GM19351 (cell line): ENCODE data around the gene TSHZ2.
"Not testable (repeated sequence)": the region's sequence is repeated elsewhere in the genome, so short reads cannot be mapped to it uniquely, and the experiment has no call there.

Experiments
- ATAC-seq: cut with Tn5 transposase; IDR thresholded peaks from one replicate; pipeline ENCODE4 v1.9.1; 2021; ENCODE audit warnings: mild to moderate bottlenecking, moderate library complexity; ENCODE audit not compliant: unreplicated experiment

Gene TSHZ2

DNA sequence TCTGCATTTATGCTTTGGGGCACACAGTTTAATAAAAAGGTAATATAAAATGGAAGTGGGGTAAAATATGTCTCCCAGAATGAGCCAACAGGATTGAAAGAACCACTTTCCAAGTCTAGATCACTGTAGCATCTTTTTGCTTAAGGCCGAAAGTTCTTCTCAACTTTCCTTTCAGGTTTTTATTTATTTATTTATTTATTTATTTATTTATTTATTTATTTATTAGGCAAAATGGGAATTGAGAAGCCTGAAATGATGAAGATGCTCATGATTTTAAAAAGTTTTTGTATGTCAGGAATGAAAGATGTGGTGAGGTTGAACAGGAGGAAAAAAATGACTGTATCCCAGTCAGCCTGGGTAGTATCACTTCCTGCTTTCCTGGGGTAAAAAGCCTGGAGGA is 24.0 kb downstream of the TSHZ2 start:
- ATAC-seq: no peak

DNA sequence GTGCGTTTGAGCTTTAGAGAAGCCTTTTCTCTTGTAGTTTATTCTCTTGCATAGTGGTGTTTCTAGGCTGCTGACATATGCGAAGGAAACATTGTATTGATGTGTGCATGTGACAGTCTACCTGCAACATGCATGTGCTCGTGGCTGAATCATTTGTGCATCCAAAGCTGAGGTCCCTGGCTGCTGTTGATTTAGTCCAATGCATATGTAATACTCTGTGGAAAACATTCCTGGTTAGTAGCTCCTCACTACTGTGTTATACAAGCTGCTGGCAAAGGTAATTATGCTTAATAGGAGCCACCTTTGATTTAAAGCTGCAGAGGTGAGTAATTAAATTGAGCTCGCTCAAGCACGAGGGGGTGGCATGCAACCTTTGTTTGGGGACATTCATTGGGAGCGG is 24.5 kb downstream of the TSHZ2 start:
- no peak for ATAC-seq

DNA sequence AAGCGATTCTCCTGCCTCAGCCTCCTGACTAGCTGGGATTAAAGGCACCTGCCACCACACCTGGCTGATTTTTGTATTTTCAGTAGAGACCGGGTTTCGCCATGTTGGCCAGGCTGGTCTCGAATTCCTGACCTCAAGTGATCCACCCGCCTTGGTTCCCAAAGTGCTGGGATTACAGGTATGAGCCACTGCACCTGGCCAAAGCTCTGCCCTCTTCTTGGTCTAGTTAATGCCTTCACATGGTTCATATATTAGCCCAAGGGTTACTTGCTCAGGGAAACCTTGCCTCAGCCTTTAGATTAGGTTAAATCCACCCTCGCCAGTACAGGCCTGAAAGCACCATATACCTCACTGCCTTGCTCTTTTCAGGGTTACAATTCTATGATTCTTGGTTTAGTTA is 26.1 kb downstream of the TSHZ2 start:
- ATAC-seq: no peak

DNA sequence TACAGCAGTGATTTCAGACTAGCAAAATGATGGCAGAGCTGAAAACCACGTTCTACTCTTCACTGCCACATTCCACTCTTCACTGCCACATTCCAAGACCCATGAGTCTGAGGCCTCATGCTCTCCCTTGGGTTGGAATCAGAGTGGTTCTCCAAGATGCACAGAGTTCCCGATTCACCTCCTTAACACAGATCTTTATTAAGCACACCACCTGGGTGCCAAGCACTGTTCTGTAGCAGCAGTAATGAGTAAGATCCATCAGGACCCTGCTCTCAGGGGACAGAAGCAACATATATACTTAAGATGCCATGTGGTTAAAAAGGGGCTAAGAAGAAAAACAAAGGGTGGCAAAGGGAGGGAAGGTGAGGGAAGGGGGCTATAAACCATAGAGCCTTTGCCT is 26.9 kb downstream of the TSHZ2 start:
- no peak for ATAC-seq

DNA sequence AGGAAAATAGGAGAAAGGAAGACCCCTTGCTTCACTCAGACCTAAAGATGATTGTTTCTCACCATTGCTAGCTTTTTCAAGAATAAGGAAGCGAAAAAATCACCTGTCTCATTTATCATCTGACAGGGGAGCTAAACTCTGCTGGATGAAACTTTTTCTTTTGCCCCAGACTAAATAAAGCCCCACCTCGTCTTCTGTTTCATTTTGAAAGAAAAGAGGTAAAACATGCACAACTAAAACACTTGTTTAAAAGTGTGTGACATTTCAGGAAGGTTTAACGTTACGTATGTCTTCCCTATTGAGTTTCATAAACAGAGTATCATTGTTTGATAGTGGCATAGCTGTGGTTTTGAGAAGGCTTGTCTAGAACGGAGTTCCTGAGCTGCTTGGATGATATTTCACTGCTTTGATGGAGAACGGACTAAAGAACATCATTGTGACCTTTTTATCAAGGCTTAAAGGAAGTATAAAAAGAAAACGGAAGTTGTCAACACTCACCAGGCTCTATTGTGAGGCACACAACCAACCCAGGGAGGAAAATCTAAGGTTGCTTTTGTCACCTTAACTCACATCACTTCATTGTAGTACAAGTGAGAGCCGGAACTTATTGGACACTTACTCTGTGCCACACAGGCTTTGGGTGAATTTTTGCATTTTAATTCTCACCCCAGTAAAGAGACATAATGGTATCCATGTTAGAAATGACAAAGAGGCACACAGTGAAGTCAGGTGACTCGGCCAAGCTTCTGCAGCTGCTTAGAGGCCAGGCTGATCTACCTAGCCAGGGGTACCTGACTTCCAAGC is 29.5 kb downstream of the TSHZ2 start:
- peak; percentile 77 for ATAC-seq

DNA sequence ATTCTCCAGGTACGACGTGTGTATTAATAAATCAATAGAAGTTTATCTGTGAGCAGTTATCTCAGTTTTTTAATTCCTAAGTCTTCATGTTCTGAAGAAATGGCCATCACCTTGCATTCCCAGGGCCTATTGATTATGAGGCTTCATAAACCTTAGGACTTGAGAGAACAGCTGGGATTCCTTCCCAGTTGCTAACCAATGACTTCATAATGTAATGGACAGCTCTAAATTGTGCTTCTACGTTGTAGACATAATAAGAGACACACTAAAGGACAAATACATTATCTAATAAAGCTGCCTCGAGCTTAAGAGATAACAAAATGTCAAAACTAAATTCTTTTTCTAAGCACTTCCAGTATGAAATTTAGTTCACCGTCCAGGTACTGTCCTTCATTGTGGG is 30.6 kb downstream of the TSHZ2 start:
- ATAC-seq: no peak

DNA sequence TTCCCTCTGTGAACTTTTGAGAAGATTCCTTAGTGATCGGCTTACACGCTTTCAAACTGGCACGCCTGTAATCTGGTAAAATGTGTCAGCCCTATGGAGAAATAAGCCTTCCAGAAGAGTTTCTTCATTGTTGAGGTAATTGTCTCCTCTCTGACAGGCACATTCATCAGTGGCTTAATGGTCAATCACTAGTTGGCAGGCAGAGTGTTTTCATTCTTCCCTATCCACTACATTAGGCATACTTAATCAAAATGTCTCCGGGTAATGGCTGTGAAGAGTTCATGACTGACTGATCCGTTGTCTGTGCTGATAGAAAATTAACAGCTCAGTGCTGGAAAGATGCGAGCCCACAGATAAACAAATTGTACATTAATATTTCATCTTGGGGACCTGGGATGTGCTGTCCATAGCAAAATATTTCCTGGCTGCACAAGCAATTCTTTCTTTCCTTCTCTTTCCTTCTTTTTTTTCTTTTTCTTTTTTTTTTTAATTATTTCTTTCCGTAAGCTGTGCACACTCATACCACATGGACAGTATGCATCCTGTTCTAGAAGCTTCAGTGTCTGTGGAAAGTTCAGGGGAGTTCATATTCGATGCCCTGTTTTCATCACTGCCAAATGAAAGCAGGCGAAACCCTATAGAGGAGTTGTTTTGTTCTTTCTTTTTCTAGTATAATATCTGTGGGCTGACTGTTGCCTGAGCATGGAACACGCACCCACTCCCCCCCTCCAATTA is 31.4 kb downstream of the TSHZ2 start:
- no peak for ATAC-seq

DNA sequence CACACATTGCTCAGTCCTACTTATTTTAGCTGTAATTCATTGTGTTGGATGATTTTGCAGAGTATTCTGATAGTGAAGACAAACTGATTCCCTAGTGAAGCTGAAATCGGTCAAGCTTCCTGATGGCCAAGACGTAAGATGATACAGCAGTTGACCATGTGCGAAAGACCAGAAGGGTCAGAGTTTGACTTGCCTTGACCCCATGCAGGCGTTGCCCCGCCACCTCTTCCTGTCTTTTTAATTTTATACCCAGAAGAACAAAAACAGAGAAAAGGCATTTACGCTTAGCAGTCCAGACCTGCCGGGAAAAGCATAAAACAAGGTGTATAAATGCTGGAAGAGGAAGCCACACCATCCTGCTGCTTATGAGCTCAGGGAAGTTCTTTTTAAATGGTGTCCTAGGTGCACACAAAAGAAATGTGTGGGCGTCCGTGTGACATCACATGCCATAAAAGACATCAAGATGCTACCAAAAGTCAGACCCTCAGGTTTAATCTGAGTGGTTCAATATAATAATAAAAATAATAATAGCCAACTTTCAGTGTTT is 32.2 kb downstream of the TSHZ2 start:
- no peak for ATAC-seq

DNA sequence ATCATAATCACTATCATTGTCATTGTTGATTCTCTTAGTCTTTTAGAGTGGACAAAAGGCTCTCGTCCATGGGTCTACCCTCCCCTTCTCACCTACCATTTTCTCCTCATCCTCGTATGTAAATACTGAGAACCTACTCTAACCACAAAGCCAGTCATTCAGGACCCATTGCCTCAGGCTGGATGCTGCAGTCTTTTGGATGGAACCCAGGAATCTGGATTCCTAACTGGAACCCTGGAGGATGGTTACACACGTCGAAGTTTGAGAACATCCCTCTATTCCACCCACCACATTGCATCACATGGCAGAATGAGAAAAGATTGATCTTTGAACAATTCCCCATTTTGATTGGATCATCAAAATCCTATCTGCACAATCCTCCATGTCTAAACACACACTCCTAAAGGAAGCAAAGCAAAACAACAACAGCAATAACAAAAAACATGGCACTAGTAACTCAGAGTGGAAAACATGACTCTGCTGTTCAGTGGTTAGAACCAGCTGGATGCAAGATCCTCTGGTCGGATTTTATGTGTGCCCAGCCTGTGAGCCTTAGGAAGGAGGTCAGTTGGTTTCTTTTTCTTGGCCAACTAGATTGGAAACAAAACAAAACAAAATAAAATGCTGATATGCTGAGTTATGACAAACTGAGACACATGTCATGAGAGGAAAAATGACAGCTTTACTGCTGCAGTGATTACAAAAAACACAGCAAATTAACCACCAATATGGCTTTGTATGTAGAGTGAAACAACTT is 38.0 kb downstream of the TSHZ2 start:
- no peak for ATAC-seq

DNA sequence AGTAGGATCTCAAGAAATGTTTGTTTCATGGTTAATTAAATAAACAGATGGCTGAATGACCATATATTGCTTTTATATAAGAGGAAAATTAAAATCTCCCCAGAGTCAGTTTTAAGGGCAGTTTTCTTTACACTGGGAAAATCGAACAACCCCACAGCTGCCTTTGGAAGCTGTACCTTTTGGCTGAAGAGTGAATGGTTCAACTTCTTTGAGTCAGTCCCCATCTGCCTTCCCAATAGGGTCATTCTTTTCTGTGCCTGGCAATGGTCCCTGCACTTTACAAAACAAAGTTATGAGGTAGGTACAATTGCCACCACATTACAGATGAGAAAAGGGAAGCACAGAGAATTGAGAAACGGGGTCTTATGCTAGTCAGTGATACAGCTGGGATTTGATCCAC is 39.5 kb downstream of the TSHZ2 start:
- ATAC-seq: no peak

DNA sequence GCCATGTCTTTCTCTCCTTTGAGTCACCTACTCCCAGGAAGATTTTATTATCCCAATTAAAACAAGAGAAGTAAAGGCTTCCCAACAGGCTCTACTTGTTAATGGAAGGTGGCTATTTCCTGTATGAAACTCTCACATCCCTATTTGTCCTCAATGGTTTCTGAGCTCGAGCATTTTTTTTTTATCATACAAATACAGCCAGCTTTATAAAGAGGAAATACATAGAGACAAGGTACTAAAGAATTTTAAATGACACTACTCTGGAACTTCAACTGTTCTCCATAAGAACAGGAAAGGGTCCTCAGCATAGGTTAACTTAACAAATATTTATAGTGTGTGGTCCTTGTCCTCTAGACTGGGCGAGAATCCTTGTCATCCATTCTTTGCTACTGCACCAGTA is 41.0 kb downstream of the TSHZ2 start:
- no peak for ATAC-seq

DNA sequence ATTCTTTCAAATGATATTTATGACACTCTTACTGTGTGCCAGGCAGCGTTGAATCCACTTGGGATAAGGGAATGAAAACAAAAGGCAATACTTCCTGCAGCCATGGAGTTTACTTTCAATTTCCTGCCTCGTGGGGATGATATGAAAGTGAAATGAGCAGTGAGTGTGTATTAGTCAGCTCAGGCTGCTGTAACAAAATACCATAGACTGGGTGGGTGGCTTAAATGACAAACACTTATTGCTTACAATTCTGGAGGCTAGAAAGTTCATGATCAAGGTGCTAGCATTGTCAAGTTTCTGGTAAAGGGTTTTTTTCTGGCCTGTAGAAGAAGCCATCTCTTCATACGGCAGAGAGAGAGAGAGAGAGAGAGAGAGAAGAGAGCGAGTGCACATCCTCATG is 41.7 kb downstream of the TSHZ2 start:
- no peak for ATAC-seq

DNA sequence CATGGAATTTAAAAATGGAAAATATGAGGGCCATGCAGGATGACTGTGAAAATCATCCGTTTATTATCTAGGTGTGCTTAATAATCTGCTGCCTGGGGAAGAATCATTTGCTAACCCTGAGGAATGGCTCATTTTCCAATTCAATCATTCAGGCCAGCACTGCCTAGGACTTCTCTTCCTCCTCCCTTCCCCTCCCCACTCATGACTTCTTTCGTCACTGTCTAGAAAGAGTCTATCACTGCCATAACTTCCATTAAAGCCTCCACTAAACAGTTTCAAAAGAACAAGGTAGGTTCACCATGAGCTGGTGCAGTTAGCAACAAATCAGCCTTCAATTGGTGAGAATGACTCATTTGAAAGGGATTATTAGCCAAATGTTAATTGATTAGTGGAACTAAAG is 43.9 kb downstream of the TSHZ2 start:
- no peak for ATAC-seq

DNA sequence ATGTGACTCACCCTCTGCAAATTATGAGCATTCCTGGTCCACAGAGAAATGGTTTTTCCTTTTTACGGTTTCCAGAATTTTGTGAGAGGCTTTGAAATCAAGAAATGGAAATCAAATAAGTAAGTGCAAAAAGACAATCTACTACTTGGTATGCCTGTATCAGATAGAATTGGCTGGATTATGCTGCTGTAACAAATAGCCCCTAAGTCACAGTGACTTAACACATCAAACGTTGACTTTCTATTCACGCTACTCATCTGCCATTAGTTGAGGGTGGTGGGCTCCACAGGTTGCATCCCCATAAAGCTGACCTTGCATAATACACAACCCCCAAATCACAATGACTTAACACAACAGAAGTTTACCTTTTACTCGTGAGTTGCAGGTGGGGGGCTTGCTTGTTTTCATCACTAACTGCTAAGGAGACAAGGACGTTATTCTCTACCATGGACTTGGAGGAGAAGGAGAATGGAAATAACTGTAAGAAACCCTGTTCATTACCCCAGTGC is 44.4 kb downstream of the TSHZ2 start:
- ATAC-seq: no peak

DNA sequence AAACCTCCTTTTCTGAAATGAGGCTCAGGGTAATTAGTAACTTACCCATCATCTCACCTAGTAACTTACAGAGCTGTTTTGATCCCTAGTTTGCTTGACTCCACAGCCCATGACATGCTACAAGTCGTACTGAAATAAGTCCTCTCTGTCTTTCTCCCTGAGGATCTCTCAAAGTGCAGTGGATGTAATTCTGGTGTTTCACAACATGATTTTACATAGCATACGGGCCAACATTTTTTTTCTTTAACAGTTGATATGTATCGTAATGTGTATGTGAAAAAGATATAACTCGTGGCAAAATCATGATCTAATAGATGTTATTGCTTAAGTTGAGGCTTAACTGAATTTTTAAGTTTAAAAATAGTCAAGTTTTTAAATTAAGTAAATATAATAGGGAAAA is 45.0 kb downstream of the TSHZ2 start:
- ATAC-seq: no peak

DNA sequence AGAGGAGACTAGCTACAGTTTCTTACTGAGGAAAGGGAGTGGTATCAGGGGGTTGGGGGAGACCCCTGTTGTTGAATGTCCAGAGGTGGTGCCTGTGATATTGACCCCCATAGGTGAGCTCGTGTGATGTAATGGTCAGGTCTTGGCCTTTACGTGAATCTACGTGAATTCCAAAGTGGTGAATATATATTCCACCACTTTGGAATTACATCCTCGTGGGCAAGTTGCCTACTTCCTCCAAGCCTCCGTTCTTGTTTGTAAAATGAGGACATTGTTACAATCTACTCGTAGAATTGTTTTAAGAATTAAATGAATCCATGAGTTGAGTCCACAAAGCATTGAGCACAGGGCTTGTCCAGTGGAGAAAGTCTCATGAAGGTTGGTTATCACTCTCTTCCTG is 47.3 kb downstream of the TSHZ2 start:
- no peak for ATAC-seq

DNA sequence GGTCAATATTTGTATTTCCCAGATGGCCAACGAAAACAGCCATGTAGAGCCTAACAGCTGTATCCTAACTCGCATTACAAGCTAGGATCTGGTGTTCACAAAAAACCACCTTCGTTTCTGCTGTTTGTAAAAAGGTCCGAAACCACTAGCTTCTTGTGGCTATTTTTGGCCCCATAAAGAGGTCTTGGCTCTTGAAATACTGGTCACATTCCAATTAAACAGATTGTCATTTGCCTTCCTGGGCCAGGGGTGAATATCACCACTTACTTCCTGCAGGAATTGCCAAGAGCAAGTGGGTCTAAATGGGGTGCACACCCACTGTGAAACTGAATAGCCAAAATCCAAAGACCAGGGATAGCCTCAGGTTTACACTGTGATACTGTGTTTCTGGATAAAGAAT is 48.2 kb downstream of the TSHZ2 start:
- no peak for ATAC-seq

DNA sequence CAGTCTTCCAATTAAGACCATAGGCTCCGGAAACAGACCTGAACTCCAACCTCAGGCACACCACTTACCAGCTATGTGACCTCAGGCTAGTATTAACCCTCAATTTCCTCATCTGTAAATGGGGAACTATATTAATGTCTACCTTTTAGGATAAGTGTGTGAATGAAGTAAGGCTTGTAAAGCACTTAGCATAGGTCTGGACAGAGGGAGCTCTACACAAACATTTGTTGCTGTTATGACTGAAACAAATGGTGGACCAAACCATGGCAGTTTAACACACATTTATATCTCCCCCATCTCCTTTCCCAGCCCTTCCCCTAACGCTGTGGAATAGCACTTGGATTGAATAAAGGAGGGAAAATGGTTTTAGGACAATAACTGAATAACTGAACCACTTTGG is 48.7 kb downstream of the TSHZ2 start:
- no peak for ATAC-seq

DNA sequence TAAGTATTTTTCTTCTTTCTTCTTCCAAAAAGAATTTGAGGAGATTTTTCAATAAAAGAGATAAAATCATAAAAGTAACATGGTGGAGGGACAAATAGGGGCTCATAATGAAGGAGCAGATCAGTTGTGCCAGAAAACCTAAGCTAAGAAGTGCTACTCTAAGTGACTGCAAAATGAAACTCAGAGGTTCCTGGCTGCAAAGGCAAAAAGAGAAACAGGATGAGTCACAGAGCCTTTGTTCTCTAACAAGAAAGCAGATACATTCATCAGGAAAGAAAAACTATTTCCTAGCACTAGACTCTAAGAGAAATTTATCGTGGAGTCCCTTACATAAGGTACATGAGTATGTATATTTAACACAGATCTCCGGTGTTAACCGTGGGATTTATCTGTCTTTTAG is 49.8 kb downstream of the TSHZ2 start:
- ATAC-seq: no peak

DNA sequence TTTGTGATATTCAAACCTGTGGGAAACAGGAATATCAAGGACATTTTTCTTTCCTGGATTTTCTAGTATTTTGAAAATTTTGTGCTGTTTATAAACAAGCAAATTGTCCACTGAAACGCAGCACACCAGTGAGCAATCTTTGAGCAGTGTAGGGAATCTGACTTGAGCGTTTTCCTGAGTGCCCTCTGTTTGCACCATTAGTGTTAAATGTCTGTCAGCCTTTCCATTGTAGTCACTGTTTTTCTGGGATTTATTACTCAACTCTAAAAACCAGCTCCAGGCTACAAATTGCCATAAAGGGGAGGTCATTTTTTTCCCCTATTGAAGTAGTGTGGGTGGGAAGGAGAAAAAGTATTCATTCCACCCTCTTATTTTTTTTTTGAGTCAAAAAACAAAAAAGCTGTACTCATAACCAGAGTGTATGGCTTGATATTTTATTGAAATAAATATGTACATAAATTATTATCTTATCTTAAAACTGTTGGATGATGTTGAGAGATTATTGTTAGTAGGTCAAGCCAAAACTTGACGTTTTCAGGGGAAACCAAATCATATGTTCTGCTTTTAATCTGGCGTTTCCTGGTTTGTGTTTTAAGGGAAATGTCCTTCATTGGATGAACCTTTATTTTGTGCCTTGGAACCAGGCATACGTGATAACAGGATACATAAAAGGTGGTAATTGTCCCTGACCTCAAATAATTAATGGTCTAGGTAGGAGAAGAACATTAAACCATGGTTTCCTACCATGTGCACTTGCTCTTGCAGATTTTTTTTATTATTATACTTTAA is 51.8 kb downstream of the TSHZ2 start:
- no peak for ATAC-seq

DNA sequence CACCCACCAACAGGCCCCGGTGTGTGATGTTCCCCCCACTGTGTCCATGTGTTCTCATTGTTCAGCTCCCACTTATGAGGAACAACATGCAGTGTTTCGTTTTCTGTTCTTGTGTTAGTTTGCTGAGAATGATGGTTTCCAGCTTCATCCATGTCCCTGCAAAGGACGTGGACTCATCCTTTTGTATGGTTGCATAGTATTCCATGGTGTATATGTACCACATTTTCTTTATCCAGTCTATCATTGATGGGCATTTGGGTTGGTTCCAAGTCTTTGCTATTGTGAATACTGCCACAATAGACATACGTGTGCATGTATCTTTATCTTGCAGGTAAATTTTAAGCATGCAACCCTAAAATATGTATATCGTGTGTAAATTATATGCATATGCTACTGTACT is 52.5 kb downstream of the TSHZ2 start:
- not testable (repeated sequence) for ATAC-seq
